HepG2 (cell line): Measurements from ENCODE around the gene COPZ1. TPM values are rescaled to one million over a fixed set of nuclear protein-coding genes. Genes with fewer than 3 reads are reported as not detected.

Experiments used
- CCDC6 ChIP-seq: sonication (generic); formaldehyde crosslinking; IDR thresholded peaks from 2 replicates; pipeline ENCODE4 v1.8.1; 2022; ENCODE audit warnings: mild to moderate bottlenecking, missing genetic modification reagents, moderate library complexity
- CENPBD1 ChIP-seq: sonication (generic); formaldehyde crosslinking; IDR thresholded peaks from 2 replicates; pipeline ENCODE4 v1.8.0; 2022; ENCODE audit warnings: missing genetic modification reagents, low read depth, mild to moderate bottlenecking, borderline replicate concordance
- ESRRA ChIP-seq: sonication (generic); formaldehyde crosslinking; IDR thresholded peaks from 2 replicates; pipeline ENCODE4 v1.5.1; 2020; ENCODE audit warnings: mild to moderate bottlenecking, low read depth, missing genetic modification reagents
- FOXO4 ChIP-seq: sonication (generic); formaldehyde crosslinking; conservative IDR thresholded peaks from 2 replicates; pipeline ENCODE4 v1.8.1; 2023; ENCODE audit warnings: missing genetic modification reagents
- GMEB2 ChIP-seq: IDR thresholded peaks from 2 replicates; pipeline ENCODE4 v1.6.1; 2016; ENCODE audit warnings: missing biosample characterization, missing genetic modification reagents, low read depth
- HMGXB3 ChIP-seq: sonication (generic); formaldehyde crosslinking; IDR thresholded peaks from 2 replicates; pipeline ENCODE4 v1.4.0; 2020; ENCODE audit warnings: missing genetic modification reagents, borderline replicate concordance
- HNRNPUL1 ChIP-seq: fragments of 200-400 bp; formaldehyde crosslinking; IDR thresholded peaks from 2 replicates; pipeline ENCODE4 v1.6.1; 2017; ENCODE audit warnings: low read depth, mild to moderate bottlenecking, low read length, moderate library complexity
- IRF2 ChIP-seq: IDR thresholded peaks from 2 replicates; pipeline ENCODE4 v1.6.1; 2018; ENCODE audit warnings: missing genetic modification reagents, missing compliant biosample characterization
- REPIN1 ChIP-seq: sonication (generic); formaldehyde crosslinking; IDR thresholded peaks from 2 replicates; pipeline ENCODE4 v1.8.0; 2022; ENCODE audit warnings: missing genetic modification reagents, low read depth, mild to moderate bottlenecking, borderline replicate concordance
- SATB2 ChIP-seq: sonication (generic); formaldehyde crosslinking; IDR thresholded peaks from 2 replicates; pipeline ENCODE4 v1.5.0; 2020; ENCODE audit warnings: missing genetic modification reagents
- SIN3A ChIP-seq: IDR thresholded peaks from 2 replicates; pipeline ENCODE4 v1.6.1; 2011; ENCODE audit warnings: low read depth, mild to moderate bottlenecking, control low read depth, low read length, borderline replicate concordance
- SNAI1 ChIP-seq: sonication (generic); formaldehyde crosslinking; IDR thresholded peaks from 2 replicates; pipeline ENCODE4 v1.5.0; 2020; ENCODE audit warnings: mild to moderate bottlenecking, missing genetic modification reagents, borderline replicate concordance
- SYNCRIP ChIP-seq: fragments of 200-400 bp; formaldehyde crosslinking; IDR thresholded peaks from 2 replicates; pipeline ENCODE4 v1.6.1; 2018; ENCODE audit warnings: mild to moderate bottlenecking, low read depth, low read length; ENCODE audit not compliant: insufficient read depth
- TMF1 ChIP-seq: sonication (generic); formaldehyde crosslinking; IDR thresholded peaks from 2 replicates; pipeline ENCODE4 v1.8.1; 2022; ENCODE audit warnings: low read depth, missing genetic modification reagents
- ZBTB20 ChIP-seq: sonication (generic); formaldehyde crosslinking; IDR thresholded peaks from 2 replicates; pipeline ENCODE4 v1.8.1; 2023; ENCODE audit warnings: missing genetic modification reagents, low read depth, mild to moderate bottlenecking, borderline replicate concordance
- ZBTB42 ChIP-seq: sonication (generic); formaldehyde crosslinking; IDR thresholded peaks from 2 replicates; pipeline ENCODE4 v1.5.0; 2020; ENCODE audit warnings: mild to moderate bottlenecking, missing genetic modification reagents
- ZC3H4 ChIP-seq: sonication (generic); formaldehyde crosslinking; IDR thresholded peaks from 2 replicates; pipeline ENCODE4 v1.4.0; 2020; ENCODE audit warnings: missing genetic modification reagents, borderline replicate concordance
- ZFP1 ChIP-seq: IDR thresholded peaks from 2 replicates; pipeline ENCODE4 v1.6.1; 2016
- ZNF124 ChIP-seq: sonication (generic); formaldehyde crosslinking; IDR thresholded peaks from 2 replicates; pipeline ENCODE4 v1.4.0; 2020; ENCODE audit warnings: missing genetic modification reagents
- ZNF30 ChIP-seq: sonication (generic); formaldehyde crosslinking; IDR thresholded peaks from 2 replicates; pipeline ENCODE4 v1.5.0; 2020; ENCODE audit warnings: mild to moderate bottlenecking, missing genetic modification reagents
- ZNF556 ChIP-seq: sonication (generic); formaldehyde crosslinking; IDR thresholded peaks from 2 replicates; pipeline ENCODE4 v1.4.0; 2020; ENCODE audit warnings: mild to moderate bottlenecking, missing genetic modification reagents, borderline replicate concordance
- polyA plus RNA-seq, 8 experiments: library from polyadenylated mRNA; depleted of rRNA in 3 of 8; stranded (reverse) in 7 of 8; unstranded in 1 of 8; fragments of >200 nt; fragmentation: Illumina TruSeq in 4 of 8; extraction: Trizol in 4 of 8; gene quantifications; 2 replicates each; pipeline versions ENCODE4 v1.2.1 to v1.2.3, GENCODE V29; 2011 to 2016; ENCODE audit warnings: low read depth in 4 of 8, missing spikeins in 1 of 8, mixed read lengths in 1 of 8; ENCODE audit not compliant: insufficient read depth in 1 of 8
- total RNA-seq, 5 experiments: library from RNA; depleted of rRNA; stranded (reverse); fragments of >200 nt; fragmentation: Illumina TruSeq; extraction: Trizol; gene quantifications; 2 replicates each; pipeline ENCODE4 v1.2.3, GENCODE V29; 2016; ENCODE audit warnings: low read depth in 1 of 5

COPZ1 gene
- total and polyA plus RNA-seq, 2 of the 13 experiments (the other 11 are each of a cell fraction or from before 2014, with no cell fraction given): 125 to 184 TPM

GRCh38 chr12:54279632-54280467 is 45.1 kb upstream of the COPZ1 start, which contains the start of gene CBX5 (continued):
- TF ChIP-seq HMGXB3 (peak; percentile 86; the same call in 1 of the 2 replicates), ZBTB20 (CRISPR knock-in tag) (peak; percentile 57; the same call in 1 of the 2 replicates), ZNF124 (CRISPR knock-in tag) (peak; percentile 54; the same call in 1 of the 2 replicates), CENPBD1 (no peak), SYNCRIP (no peak), REPIN1 (CRISPR knock-in tag) (peak; percentile 82), ZBTB42 (CRISPR knock-in tag) (peak; percentile 87; the same call in 1 of the 2 replicates), TMF1 (peak; percentile 25), SIN3A (peak; percentile 90; the same call in 1 of the 2 replicates), SATB2 (0 out of 2 replicates have a peak, but pooled peaks have one; percentile 57), SNAI1 (peak; percentile 93; the same call in 1 of the 2 replicates), CCDC6 (no peak), ESRRA (CRISPR knock-in tag) (no peak; the same call in none of the 2 replicates), ZNF556 (CRISPR knock-in tag) (no peak), ZNF30 (CRISPR knock-in tag) (no peak), FOXO4 (CRISPR knock-in tag) (no peak), IRF2 (CRISPR knock-in tag) (peak; percentile 30; the same call in 1 of the 2 replicates), ZC3H4 (0 out of 2 replicates have a peak, but pooled peaks have one; percentile 48), ZFP1 (CRISPR knock-in tag) (0 out of 2 replicates have a peak, but pooled peaks have one; percentile 44), GMEB2 (CRISPR knock-in tag) (no peak), HNRNPUL1 (no peak)
